Measurements from ENCODE around the gene LRP2BP.
"Not testable (repeated sequence)": the region's sequence is repeated elsewhere in the genome, so short reads cannot be mapped to it uniquely, and the experiment has no call there.

LRP2BP gene

DNA sequence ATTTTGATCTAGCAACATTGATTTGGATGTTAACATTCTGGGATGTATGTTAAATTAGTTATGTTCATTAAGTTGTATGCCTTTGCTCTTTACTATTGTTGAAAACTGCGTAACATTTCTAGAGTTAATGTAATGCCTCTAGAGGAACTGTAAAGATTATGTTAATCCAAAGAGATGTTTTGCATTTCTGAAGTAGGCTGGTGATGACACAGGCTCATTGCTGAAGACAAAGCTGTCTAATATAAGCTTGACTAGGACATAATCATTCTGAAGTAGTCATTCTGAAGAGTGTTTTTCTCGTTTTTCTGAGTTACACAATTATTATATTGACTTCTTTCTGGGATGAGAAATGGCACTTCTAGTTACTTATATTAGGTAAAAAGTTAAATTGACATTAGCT lies 72.9 kb downstream of the LRP2BP start:
- no peak for DNase-seq

DNA sequence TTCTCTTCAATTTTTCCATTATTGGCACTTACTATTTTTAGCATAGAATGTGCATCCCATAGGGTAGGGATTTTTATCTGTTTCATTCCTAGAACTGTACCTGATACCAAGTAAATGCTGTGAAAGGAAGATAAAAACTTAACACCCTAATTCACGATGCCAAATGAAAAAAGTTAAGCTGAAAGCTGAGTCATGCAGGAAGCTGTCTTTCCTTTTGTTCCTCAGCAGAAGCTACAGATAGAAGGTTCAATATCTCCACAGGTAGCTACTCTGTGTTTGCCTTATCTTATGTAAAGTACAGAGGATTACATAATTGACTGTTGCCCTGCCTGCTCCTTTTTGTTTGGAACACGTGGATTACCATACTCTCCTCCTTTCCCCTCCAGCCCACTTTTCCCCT lies 77.0 kb downstream of the LRP2BP start:
- DNase-seq: no peak

DNA sequence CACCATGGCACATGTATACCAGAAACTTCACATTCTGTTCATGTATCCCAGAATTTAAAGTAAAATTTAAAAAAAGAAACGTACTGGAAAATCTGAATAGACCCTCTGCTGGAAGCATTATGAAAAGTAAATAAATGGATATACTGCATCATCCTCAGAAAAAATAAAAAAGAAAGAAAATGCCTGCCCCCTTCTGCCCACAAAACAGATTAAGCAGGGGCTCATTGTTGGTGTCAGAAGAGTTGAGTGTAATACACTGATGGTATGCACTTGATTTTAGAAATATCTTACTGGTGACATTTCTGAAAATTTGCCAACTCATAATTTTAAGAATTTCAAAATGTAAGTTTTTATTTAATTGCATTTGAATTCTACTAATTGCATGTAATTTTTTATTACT lies 77.8 kb downstream of the LRP2BP start:
- DNase-seq: no peak

DNA sequence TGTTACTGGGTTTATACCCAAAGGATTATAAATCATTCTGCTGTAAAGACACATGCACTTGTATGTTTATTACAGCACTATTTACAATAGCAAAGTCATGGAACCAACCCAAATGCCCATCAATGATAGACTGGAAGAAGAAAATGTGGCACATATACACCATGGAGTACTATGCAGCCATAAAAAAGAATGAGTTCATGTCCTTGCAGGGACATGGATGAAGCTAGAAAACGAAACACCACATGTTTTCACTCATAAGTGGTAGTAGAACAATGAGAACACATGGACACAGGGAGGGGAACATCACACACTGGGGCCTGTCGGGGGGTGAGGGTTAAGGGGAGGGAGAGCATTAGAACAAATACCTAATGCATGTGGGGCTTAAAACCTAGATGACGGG lies 78.3 kb downstream of the LRP2BP start:
- DNase-seq: not testable (repeated sequence)
